Gastrocnemius medialis (tissue), 4 donors: ENCODE measurements around the gene CENPT. TPM values are rescaled to one million over a fixed set of nuclear protein-coding genes. Genes with fewer than 3 reads are reported as not detected.

ENCODE experiments used
- ATAC-seq, 2 donors: fragments of 150-250 bp; one replicate each; pipeline ENCODE4 v1.9.1; 2016
- DNase-seq, 2 donors: peaks; one replicate each; pipeline ENCODE4 v3.0.0-alpha.2; 2019
- H3K27ac ChIP-seq, 4 donors: fragments of 200-600 bp; sonication (generic); 1 replicate in 1 of 4; 2 replicates in 3 of 4; pipeline ENCODE4 v1.5.1; 2016 to 2018; ENCODE audit warnings: mild to moderate bottlenecking in 2 of 4, moderate library complexity in 1 of 4
- H3K27me3 ChIP-seq, 3 donors: fragments of 200-600 bp; sonication (generic) in 2 of 3; 1 replicate in 1 of 3; 2 replicates in 2 of 3; pipeline versions ENCODE4 v1.5.1 to v1.6.0; 2016 to 2019; ENCODE audit warnings: mild to moderate bottlenecking in 1 of 3, moderate library complexity in 1 of 3
- H3K36me3 ChIP-seq, 2 donors: fragments of 200-600 bp; sonication (generic) in 1 of 2; one replicate each; pipeline ENCODE4 v1.5.1; 2017 to 2018
- H3K4me1 ChIP-seq, 2 donors: fragments of 200-600 bp; sonication (generic) in 1 of 2; one replicate each; pipeline ENCODE4 v1.5.1; 2016 to 2017; ENCODE audit warnings: mild to moderate bottlenecking in 2 of 2
- H3K4me3 ChIP-seq, 4 donors: fragments of 200-600 bp; sonication (generic) in 3 of 4; 1 replicate in 1 of 4; 2 replicates in 3 of 4; pipeline ENCODE4 v1.5.1; 2016 to 2019; ENCODE audit warnings: mild to moderate bottlenecking in 2 of 4
- H3K9me3 ChIP-seq, 3 donors: fragments of 200-600 bp; sonication (generic) in 2 of 3; 1 replicate in 1 of 3; 2 replicates in 2 of 3; pipeline ENCODE4 v1.5.1; 2016 to 2019
- POLR2A ChIP-seq, 2 donors: fragments of 450-650 bp; IDR thresholded peaks; one replicate each; pipeline ENCODE4 v1.6.1; 2017; ENCODE audit warnings: antibody characterized with exemption in 2 of 2, mild to moderate bottlenecking in 2 of 2, moderate library complexity in 2 of 2
- in situ Hi-C, 4 donors: fragments of 200-750 bp; cut with MboI; loops; one replicate each; pipeline versions ENCODE4 v1.15.0 to v1.8.0; 2017; ENCODE audit warnings: low sequenced_read_pairs in 4 of 4
- intact Hi-C: fragments of 100-400 bp; cut with DNase I; formaldehyde crosslinking; loops from one replicate; pipeline ENCODE4 v1.15.1; 2023; ENCODE audit warnings: low total_unique reads
- total RNA-seq, 4 donors: library from RNA; depleted of rRNA; stranded (reverse); fragments of >200 nt; gene quantifications; one replicate each; pipeline versions ENCODE4 v1.1.0 to v1.2.3, GENCODE V29; 2016
- TF ChIP-seq, protein P1 (sequence below), 5 experiments: fragments of 450-650 bp in 3 of 5; fragments of 200-600 bp in 2 of 5; sonication (generic) in 2 of 5; IDR thresholded peaks in 4 of 5; conservative IDR thresholded peaks in 1 of 5; 1 replicate in 4 of 5; 2 replicates in 1 of 5; pipeline ENCODE4 v1.5.1; 2016 to 2019; ENCODE audit warnings: antibody characterized with exemption in 5 of 5, mild to moderate bottlenecking in 3 of 5, moderate library complexity in 3 of 5

CENPT gene
- total RNA-seq, 4 donors from 2014 or later, result 14.9 to 41.2 (median 20.0) TPM

- Histone ChIP-seq H3K27me3 (no peaks in the 10 kb centered on the region), H3K9me3 (no peaks in the 10 kb centered on the region), H3K36me3 (no peaks in the 10 kb centered on the region), H3K4me1 (peaks cover 7% of the 10 kb centered on the region in 2 donors), H3K4me3 (no peak overlapping the region), H3K27ac (no peak overlapping the region)
- in situ Hi-C loops, result loop anchor here (10.0 to 25.0 kb wide), 4 partner anchors 113 to 425 kb away; partner anchors contain the start of genes ESRP2 (in 1 of the 4) and PLA2G15 (in 1 of the 4)
- intact Hi-C loops, result no loop called here
- no peak for ATAC-seq
- TF ChIP-seq POLR2A (IDR thresholded peaks at IDR 0.05), result no peak
- TF ChIP-seq, protein P1, sequence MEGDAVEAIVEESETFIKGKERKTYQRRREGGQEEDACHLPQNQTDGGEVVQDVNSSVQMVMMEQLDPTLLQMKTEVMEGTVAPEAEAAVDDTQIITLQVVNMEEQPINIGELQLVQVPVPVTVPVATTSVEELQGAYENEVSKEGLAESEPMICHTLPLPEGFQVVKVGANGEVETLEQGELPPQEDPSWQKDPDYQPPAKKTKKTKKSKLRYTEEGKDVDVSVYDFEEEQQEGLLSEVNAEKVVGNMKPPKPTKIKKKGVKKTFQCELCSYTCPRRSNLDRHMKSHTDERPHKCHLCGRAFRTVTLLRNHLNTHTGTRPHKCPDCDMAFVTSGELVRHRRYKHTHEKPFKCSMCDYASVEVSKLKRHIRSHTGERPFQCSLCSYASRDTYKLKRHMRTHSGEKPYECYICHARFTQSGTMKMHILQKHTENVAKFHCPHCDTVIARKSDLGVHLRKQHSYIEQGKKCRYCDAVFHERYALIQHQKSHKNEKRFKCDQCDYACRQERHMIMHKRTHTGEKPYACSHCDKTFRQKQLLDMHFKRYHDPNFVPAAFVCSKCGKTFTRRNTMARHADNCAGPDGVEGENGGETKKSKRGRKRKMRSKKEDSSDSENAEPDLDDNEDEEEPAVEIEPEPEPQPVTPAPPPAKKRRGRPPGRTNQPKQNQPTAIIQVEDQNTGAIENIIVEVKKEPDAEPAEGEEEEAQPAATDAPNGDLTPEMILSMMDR (IDR thresholded peaks at IDR 0.05 in 4 of 5, conservative IDR thresholded peaks at IDR 0.05 in 1 of 5), result no peak
- DNase-seq, result no peak
Observed at GRCh38 chr16:67811899-67812298, 35.6 kb downstream of the CENPT start.

GRCh38 chr16:67807148-67807682 lies 40.3 kb downstream of the CENPT start:
- peaks cover 0 to 18% of the 10 kb centered on the region in 2 donors for H3K36me3 ChIP-seq
- in situ Hi-C loops (loop anchor here in 2 of 4 donors (25.0 kb wide), 2 partner anchors 230 to 430 kb away; partner anchors contain the start of genes ESRP2 (in 1 of the 2) and PLA2G15 (in 1 of the 2)), intact Hi-C loops (loop anchor here (1.0 to 10.0 kb wide), 4 partner anchors 40 to 282 kb away; partner anchors contain the start of genes CENPT, CTCF, NUTF2 and RIPOR1)
- H3K27me3 ChIP-seq, result no peaks in the 10 kb centered on the region
- no peak for TF ChIP-seq POLR2A (IDR thresholded peaks at IDR 0.05)
- TF ChIP-seq, protein P1 (IDR thresholded peaks at IDR 0.05 in 4 of 5, conservative IDR thresholded peaks at IDR 0.05 in 1 of 5), result peak in 2 of 5 experiments; percentile 22 to 31
- ATAC-seq (peak; percentile 3 to 13), DNase-seq (no peak)
- peaks cover 31 to 32% of the 10 kb centered on the region in 2 donors for H3K4me1 ChIP-seq
- H3K4me3 ChIP-seq, result peak overlapping the region; percentile 81 to 98 (median 90)
- H3K9me3 ChIP-seq, result no peaks in the 10 kb centered on the region
- peak overlapping the region; percentile 92 to 99 (median 97) for H3K27ac ChIP-seq

GRCh38 chr16:67806428-67807147 lies 40.9 kb downstream of the CENPT start, which contains the start of the genes RANBP10 and TSNAXIP1:
TSS of gene RANBP10 (minus strand) at chr16:67806560. CDS start at chr16:67806536, 24 bp downstream.
TSS of gene TSNAXIP1 (plus strand) at chr16:67806889. CDS start at chr16:67807150, 261 bp downstream.
- Histone ChIP-seq H3K4me1 (peaks cover 32 to 35% of the 10 kb centered on the region in 2 donors), H3K9me3 (no peaks in the 10 kb centered on the region), H3K4me3 (peak within 1 kb of the TSS; percentile 86 to 99 (median 96)), H3K27me3 (no peaks in the 10 kb centered on the region), H3K36me3 (peaks cover 0 to 18% of the 10 kb centered on the region in 2 donors), H3K27ac (peak within 1 kb of the TSS; percentile 92 to 99 (median 97))
- intact Hi-C loops, result loop anchor here (1.0 to 10.0 kb wide), 4 partner anchors 40 to 282 kb away; partner anchors contain the start of genes CENPT, CTCF, NUTF2 and RIPOR1
- DNase-seq (peak; percentile 98 to 99), ATAC-seq (peak; percentile 97 to 98)
- in situ Hi-C loops, result loop anchor here in 2 of 4 donors (25.0 kb wide), 2 partner anchors 231 to 431 kb away; partner anchors contain the start of genes ESRP2 (in 1 of the 2) and PLA2G15 (in 1 of the 2)
- TF ChIP-seq POLR2A (IDR thresholded peaks at IDR 0.05), result peak; percentile 92 to 97
- TF ChIP-seq, protein P1 (IDR thresholded peaks at IDR 0.05 in 4 of 5, conservative IDR thresholded peaks at IDR 0.05 in 1 of 5), result no peak

DNA sequence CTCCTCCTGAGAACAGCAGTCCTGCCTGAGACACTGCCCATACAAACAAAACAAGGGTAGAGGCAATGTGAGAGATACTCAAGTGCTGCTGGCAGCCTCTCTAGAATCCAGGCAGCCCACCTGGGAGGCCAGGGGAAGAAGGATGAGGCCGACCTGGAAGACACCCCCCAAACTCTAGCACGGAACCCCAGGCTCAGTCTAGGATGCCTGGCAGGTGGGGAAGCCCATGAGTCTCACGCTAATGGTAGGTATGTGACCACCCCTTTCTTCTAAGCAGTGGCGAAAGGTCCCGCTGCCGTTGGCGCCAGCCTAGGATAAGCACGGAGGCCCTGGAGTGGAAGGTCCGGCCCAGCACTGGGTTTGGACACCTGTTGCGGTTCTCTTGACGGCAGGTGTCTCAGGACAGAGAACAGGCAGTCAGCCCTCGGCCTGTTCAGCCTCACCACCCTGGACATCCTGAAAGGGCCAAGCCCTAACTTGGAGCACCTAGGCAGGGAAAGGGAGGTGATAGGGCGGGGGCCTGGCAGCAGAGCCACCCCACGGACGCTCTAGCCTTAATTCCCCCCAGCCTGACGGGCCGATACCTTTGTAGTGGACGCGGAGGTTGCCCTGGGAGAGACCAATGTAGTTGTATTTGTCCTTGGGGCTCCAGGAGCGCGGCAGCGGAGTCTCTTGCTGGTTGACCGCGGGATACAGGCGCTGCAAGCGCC lies 41.6 kb downstream of the CENPT start:
- ATAC-seq (peak; percentile 5 to 16), DNase-seq (peak in 1 of 2 donors; percentile 48)
- H3K4me1 ChIP-seq, result peaks cover 38 to 42% of the 10 kb centered on the region in 2 donors
- in situ Hi-C loops (loop anchor here in 2 of 4 donors (25.0 kb wide), 2 partner anchors 231 to 431 kb away; partner anchors contain the start of genes ESRP2 (in 1 of the 2) and PLA2G15 (in 1 of the 2)), intact Hi-C loops (loop anchor here (2.0 to 10.0 kb wide), 3 partner anchors 41 to 281 kb away; partner anchors contain the start of genes CENPT, CTCF, NUTF2 and RIPOR1)
- no peaks in the 10 kb centered on the region for H3K9me3 ChIP-seq
- TF ChIP-seq POLR2A (IDR thresholded peaks at IDR 0.05), result no peak
- TF ChIP-seq, protein P1 (IDR thresholded peaks at IDR 0.05 in 4 of 5, conservative IDR thresholded peaks at IDR 0.05 in 1 of 5), result no peak
- H3K27me3 ChIP-seq, result no peaks in the 10 kb centered on the region
- H3K27ac ChIP-seq, result peak overlapping the region; percentile 92 to 99 (median 97)
- H3K36me3 ChIP-seq, result peaks cover 0 to 18% of the 10 kb centered on the region in 2 donors
- H3K4me3 ChIP-seq, result peak overlapping the region; percentile 86 to 99 (median 96)
